Nucleus accumbens (tissue), 56 donors: ENCODE data around the gene GRXCR2.
"Not testable (repeated sequence)": the region's sequence is repeated elsewhere in the genome, so short reads cannot be mapped to it uniquely, and the experiment has no call there.

ENCODE experiments used
- DNase-seq, 56 donors: peaks; one replicate each; lab custom pipeline; 2025; lab: John Stamatoyannopoulos, UW

GRXCR2 gene

GRCh38 chr5:145887976-145888574 is 15.3 kb upstream of the GRXCR2 start:
- DNase-seq, result peak in 10 of 56 donors; percentile 1 to 43 (median 9)

GRCh38 chr5:145887217-145887616 is 14.4 kb upstream of the GRXCR2 start:
- DNase-seq, result no peak

- no peak for DNase-seq
Observed at GRCh38 chr5:145874765-145875164, 2.0 kb upstream of the GRXCR2 start.

- no peak for DNase-seq
Observed at GRCh38 chr5:145872486-145872885, 328 bp downstream of the GRXCR2 start.

- no peak for DNase-seq
Observed at GRCh38 chr5:145869753-145870152, 3.1 kb downstream of the GRXCR2 start.

- no peak for DNase-seq
Observed at GRCh38 chr5:145867806-145868205, 5.0 kb downstream of the GRXCR2 start.

- DNase-seq, result not testable (repeated sequence)
Observed at GRCh38 chr5:145864432-145864831, 8.4 kb downstream of the GRXCR2 start.

GRCh38 chr5:145863003-145863402 is 9.8 kb downstream of the GRXCR2 start:
- DNase-seq, result no peak

- no peak for DNase-seq
Observed at GRCh38 chr5:145859897-145860296, 12.9 kb downstream of the GRXCR2 start.

GRCh38 chr5:145859453-145859852 is 13.4 kb downstream of the GRXCR2 start:
- no peak for DNase-seq

- DNase-seq, result no peak
Observed at GRCh38 chr5:145858959-145859358, 13.9 kb downstream of the GRXCR2 start.

- DNase-seq, result peak in 24 of 56 donors; percentile 1 to 54 (median 8)
Observed at GRCh38 chr5:145856285-145856818, 16.5 kb downstream of the GRXCR2 start.

- peak in 1 of 56 donors; percentile 36 for DNase-seq
Observed at GRCh38 chr5:145855763-145856267, 17.0 kb downstream of the GRXCR2 start.

GRCh38 chr5:145854651-145855258 is 18.1 kb downstream of the GRXCR2 start:
- no peak for DNase-seq

- DNase-seq, result no peak
Observed at GRCh38 chr5:145853781-145854376, 18.9 kb downstream of the GRXCR2 start.

GRCh38 chr5:145852990-145853389 is 19.8 kb downstream of the GRXCR2 start:
- no peak for DNase-seq

- DNase-seq, result no peak
Observed at GRCh38 chr5:145848854-145849253, 24.0 kb downstream of the GRXCR2 start.

GRCh38 chr5:145847499-145848497 is 25.0 kb downstream of the GRXCR2 start:
- no peak for DNase-seq

GRCh38 chr5:145846081-145846480 is 26.7 kb downstream of the GRXCR2 start:
- no peak for DNase-seq

- DNase-seq, result no peak
Observed at GRCh38 chr5:145841299-145841698, 31.5 kb downstream of the GRXCR2 start.
